ENCODE results near the gene DLG5. TPM values are rescaled to one million over a fixed set of nuclear protein-coding genes. Genes with fewer than 3 reads are reported as not detected.

The DLG5 gene
- total and polyA plus RNA-seq, 5 donors, result 6.6 to 14.3 (median 11.9) TPM

GRCh38 chr10:77863446-77863845 is 63.1 kb downstream of the DLG5 start:
- Histone ChIP-seq H3K4me1 (ENCODE audit: control insufficient read depth, insufficient read depth, low read length) (peaks cover 9% of the 10 kb centered on the region), H3K27me3 (ENCODE audit: control insufficient read depth, insufficient read depth) (no peaks in the 10 kb centered on the region), H3K9me3 (ENCODE audit: control insufficient read depth, low read length) (no peaks in the 10 kb centered on the region), H3K27ac (ENCODE audit: low read length) (no peak overlapping the region), H3K4me3 (ENCODE audit: low read length) (no peak overlapping the region)
- WGBS, result 52% methylated on average over 1 of the region's 1 CpG
- ATAC-seq, result no peak
- DNase-seq, result no peak
- intact Hi-C loops (cut with DNase I), result no loop called here

DNA sequence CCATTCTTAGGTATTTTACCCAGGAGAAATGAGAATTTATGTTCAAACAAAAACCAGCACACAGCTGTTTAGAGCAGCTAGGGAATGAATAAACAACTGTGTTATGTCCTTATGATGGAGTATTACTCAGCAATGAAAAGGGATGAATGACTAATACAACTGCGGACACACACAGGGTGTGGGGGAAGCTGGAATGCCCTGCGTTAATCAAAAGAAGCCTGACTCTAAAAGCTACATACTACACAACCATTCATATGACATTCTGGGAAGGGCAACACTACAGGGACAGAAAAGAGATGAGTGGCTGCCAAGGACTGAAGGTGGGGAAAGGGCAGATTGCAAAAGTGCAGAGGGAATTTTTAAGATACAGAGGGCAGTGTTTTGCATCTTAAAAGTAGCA is 64.0 kb downstream of the DLG5 start:
- no peak overlapping the region for H3K4me3 ChIP-seq (ENCODE audit: low read length)
- no peak for ATAC-seq
- no peak overlapping the region for H3K27ac ChIP-seq (ENCODE audit: low read length)
- H3K4me1 ChIP-seq (ENCODE audit: control insufficient read depth, insufficient read depth, low read length), result peaks cover 9% of the 10 kb centered on the region
- intact Hi-C loops (cut with DNase I), result no loop called here
- no peak for DNase-seq
- no peaks in the 10 kb centered on the region for H3K9me3 ChIP-seq (ENCODE audit: control insufficient read depth, low read length)
- WGBS, result 96% methylated on average over 2 of the region's 2 CpGs
- no peaks in the 10 kb centered on the region for H3K27me3 ChIP-seq (ENCODE audit: control insufficient read depth, insufficient read depth)

DNA sequence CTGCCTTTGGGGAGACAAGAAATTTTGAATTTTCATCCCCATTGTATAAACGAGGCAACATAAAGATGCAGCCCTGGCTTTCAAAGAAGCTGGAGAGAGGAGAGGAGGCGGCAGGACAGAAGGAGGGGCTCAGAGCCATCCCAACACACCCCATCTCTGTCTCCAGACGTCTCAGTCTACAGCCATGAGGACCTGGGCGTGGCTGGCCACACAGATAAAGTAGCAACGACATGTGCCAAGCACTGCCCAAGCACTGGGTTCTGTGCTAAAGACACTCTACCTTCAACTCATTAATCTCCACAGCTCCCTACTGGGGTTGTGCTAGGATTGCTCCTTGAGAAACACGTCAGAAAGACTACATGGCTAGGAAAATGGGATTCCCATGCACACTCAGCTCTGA is 65.2 kb downstream of the DLG5 start:
- WGBS, result 72% methylated on average over 6 of the region's 6 CpGs
- Histone ChIP-seq H3K4me3 (ENCODE audit: low read length) (no peak overlapping the region), H3K4me1 (ENCODE audit: control insufficient read depth, insufficient read depth, low read length) (peaks cover 9% of the 10 kb centered on the region), H3K27ac (ENCODE audit: low read length) (no peak overlapping the region), H3K27me3 (ENCODE audit: control insufficient read depth, insufficient read depth) (no peaks in the 10 kb centered on the region), H3K9me3 (ENCODE audit: control insufficient read depth, low read length) (no peaks in the 10 kb centered on the region)
- ATAC-seq (no peak), DNase-seq (no peak)
- intact Hi-C loops (cut with DNase I), result no loop called here

GRCh38 chr10:77859865-77860282 is 66.7 kb downstream of the DLG5 start:
- DNase-seq (no peak), ATAC-seq (no peak)
- Histone ChIP-seq H3K4me3 (ENCODE audit: low read length) (no peak overlapping the region), H3K27me3 (ENCODE audit: control insufficient read depth, insufficient read depth) (no peaks in the 10 kb centered on the region), H3K4me1 (ENCODE audit: control insufficient read depth, insufficient read depth, low read length) (peaks cover 9% of the 10 kb centered on the region), H3K27ac (ENCODE audit: low read length) (no peak overlapping the region), H3K9me3 (ENCODE audit: control insufficient read depth, low read length) (no peaks in the 10 kb centered on the region)
- intact Hi-C loops (cut with DNase I), result no loop called here
- WGBS, result 87% methylated on average over 4 of the region's 4 CpGs

DNA sequence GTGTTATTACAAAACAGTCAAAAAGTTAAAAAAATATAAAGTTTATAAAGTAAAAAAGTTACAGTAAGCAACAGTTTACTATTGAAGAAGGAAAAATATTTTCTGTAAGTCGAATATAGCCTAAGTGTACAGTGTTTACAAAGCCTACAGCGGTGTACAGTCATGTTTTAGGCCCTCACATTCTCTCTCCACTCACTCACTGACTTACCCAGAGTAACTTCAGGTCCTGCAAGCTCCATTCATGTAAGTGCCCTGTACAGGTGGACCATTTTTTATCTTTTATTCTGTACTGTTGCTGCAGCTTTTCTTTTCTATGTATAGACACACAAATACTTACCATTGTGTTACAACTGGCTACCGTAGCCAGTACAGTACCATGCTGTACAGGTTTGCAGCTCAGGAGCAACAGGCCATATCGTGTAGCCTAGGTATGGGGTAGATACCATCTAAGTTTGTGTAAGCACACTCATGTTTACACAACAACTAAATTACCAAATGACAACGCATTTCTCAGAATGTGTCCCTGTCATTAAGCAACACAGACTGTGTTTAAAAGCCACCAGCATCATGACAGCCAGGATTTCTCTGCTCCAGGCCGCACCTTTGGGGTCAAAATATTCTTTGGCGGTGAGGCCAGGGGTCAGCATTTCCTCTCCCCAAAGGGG is 67.2 kb downstream of the DLG5 start:
- no peak for DNase-seq
- ATAC-seq, result no peak
- H3K4me1 ChIP-seq (ENCODE audit: control insufficient read depth, insufficient read depth, low read length), result peaks cover 9% of the 10 kb centered on the region
- no peak overlapping the region for H3K4me3 ChIP-seq (ENCODE audit: low read length)
- 88% methylated on average over 7 of the region's 7 CpGs for WGBS
- H3K27ac ChIP-seq (ENCODE audit: low read length), result no peak overlapping the region
- no peaks in the 10 kb centered on the region for H3K27me3 ChIP-seq (ENCODE audit: control insufficient read depth, insufficient read depth)
- no peaks in the 10 kb centered on the region for H3K9me3 ChIP-seq (ENCODE audit: control insufficient read depth, low read length)
- intact Hi-C loops (cut with DNase I), result no loop called here

DNA sequence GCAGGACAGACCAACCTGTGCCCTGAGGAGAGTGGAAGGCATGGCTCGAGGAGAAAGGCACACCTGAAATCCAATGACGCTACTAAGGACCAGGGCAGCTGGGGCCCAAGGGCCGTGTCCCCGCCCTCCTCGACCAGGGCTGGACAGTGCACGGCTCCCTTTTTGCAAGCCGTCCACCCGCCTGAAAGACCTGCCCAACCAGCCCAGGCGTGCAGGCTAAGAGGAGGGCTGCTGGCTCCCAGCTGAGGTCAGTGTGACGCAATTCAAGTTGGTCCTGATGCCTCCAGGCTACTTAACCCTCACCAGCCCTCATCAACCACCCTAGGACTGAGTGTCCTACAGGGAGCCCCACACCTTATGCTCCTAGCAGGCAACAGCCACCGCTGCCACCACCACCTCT is 69.3 kb downstream of the DLG5 start:
- DNase-seq (peak in 2 of 3 donors; percentile 57 to 65), ATAC-seq (peak; percentile 53 to 57)
- Histone ChIP-seq H3K9me3 (ENCODE audit: control insufficient read depth, low read length) (no peaks in the 10 kb centered on the region), H3K4me3 (ENCODE audit: low read length) (no peak overlapping the region), H3K4me1 (ENCODE audit: control insufficient read depth, insufficient read depth, low read length) (peaks cover 2% of the 10 kb centered on the region), H3K27ac (ENCODE audit: low read length) (no peak overlapping the region), H3K27me3 (ENCODE audit: control insufficient read depth, insufficient read depth) (no peaks in the 10 kb centered on the region)
- WGBS, result 77% methylated on average over 11 of the region's 11 CpGs
- intact Hi-C loops (cut with DNase I), result no loop called here

DNA sequence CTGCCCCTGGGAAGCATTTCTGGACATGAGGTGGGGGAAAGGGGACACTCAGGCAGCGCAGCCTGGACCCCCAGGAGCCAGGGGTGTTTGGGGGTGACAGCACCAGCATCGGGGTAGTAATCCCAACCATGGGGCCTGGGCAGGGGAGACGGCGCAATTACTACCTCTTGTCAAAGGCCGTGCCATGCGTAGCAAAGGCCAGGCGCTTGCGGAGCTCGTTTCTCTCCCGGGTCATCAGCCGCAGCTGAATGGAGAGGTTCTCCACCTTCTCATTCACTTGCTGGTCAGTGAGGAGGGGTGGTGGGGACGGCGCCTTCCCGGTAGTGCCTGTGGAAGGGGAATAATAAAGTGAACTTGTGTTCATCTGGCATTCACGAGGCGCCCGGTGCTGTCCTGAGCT is 70.0 kb downstream of the DLG5 start:
- ATAC-seq, result no peak
- Histone ChIP-seq H3K4me1 (ENCODE audit: control insufficient read depth, insufficient read depth, low read length) (peaks cover under 1% of the 10 kb centered on the region), H3K27ac (ENCODE audit: low read length) (no peak overlapping the region), H3K9me3 (ENCODE audit: control insufficient read depth, low read length) (no peaks in the 10 kb centered on the region), H3K4me3 (ENCODE audit: low read length) (no peak overlapping the region), H3K27me3 (ENCODE audit: control insufficient read depth, insufficient read depth) (no peaks in the 10 kb centered on the region)
- WGBS, result 95% methylated on average over 17 of the region's 17 CpGs
- DNase-seq, result no peak
- intact Hi-C loops (cut with DNase I), result no loop called here

DNA sequence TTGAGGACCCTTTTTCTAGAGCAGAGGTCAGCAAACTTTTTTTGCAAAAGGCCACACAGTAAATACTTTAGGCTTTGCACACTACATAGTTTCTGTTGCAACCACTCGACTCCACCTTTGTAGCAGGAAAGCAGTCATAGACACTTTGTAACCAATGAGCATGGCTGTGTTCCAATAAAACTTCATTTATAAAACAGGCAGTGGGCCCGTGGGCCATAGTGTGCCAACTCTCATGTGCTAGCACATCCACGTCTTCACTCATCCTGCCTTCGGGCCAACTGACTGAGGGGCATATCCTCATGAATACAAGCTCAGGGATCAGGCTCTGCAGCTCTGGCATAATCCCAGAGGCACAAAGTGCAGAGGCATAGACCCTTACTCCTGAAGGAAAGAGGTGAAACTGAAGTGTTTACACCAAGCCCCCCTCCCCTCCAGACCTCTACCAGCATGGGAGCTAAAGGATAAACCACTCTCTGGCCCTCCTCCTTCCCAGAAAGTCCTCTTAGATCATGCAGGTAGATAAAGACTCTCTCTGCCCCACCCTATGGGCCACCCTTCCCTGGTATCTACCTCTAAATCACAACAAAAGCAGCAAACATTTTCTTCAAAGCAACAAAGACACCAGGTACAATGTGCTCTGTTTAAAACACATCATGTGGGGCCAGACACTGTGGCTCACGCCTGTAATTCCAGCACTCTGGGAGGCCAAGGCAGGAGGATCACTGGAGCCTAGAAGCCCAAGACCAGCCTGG is 71.0 kb downstream of the DLG5 start:
- Histone ChIP-seq H3K9me3 (ENCODE audit: control insufficient read depth, low read length) (no peaks in the 10 kb centered on the region), H3K27ac (ENCODE audit: low read length) (no peak overlapping the region), H3K4me1 (ENCODE audit: control insufficient read depth, insufficient read depth, low read length) (no peaks in the 10 kb centered on the region), H3K4me3 (ENCODE audit: low read length) (no peak overlapping the region), H3K27me3 (ENCODE audit: control insufficient read depth, insufficient read depth) (no peaks in the 10 kb centered on the region)
- 79% methylated on average over 5 of the region's 5 CpGs for WGBS
- intact Hi-C loops (cut with DNase I), result no loop called here
- DNase-seq, result no peak
- ATAC-seq, result no peak

- 96% methylated on average over 6 of the region's 6 CpGs for WGBS
- Histone ChIP-seq H3K27me3 (ENCODE audit: control insufficient read depth, insufficient read depth) (no peaks in the 10 kb centered on the region), H3K4me1 (ENCODE audit: control insufficient read depth, insufficient read depth, low read length) (no peaks in the 10 kb centered on the region), H3K4me3 (ENCODE audit: low read length) (no peak overlapping the region), H3K27ac (ENCODE audit: low read length) (no peak overlapping the region), H3K9me3 (ENCODE audit: control insufficient read depth, low read length) (no peaks in the 10 kb centered on the region)
- ATAC-seq, result no peak
- DNase-seq, result no peak
- intact Hi-C loops (cut with DNase I), result loop anchor here in 1 of 4 donors (5.0 kb wide), 1 partner anchor 73 kb away; the partner anchor contains the start of gene DLG5
Observed at GRCh38 chr10:77854115-77854514, 72.4 kb downstream of the DLG5 start.

GRCh38 chr10:77853256-77853655 is 73.3 kb downstream of the DLG5 start:
- intact Hi-C loops (cut with DNase I), result loop anchor here in 1 of 4 donors (5.0 kb wide), 1 partner anchor 74 kb away; the partner anchor contains the start of gene DLG5
- no peaks in the 10 kb centered on the region for H3K9me3 ChIP-seq (ENCODE audit: control insufficient read depth, low read length)
- ATAC-seq (no peak), DNase-seq (no peak)
- no peaks in the 10 kb centered on the region for H3K27me3 ChIP-seq (ENCODE audit: control insufficient read depth, insufficient read depth)
- H3K4me1 ChIP-seq (ENCODE audit: control insufficient read depth, insufficient read depth, low read length), result no peaks in the 10 kb centered on the region
- WGBS, result 98% methylated on average over 16 of the region's 16 CpGs
- H3K27ac ChIP-seq (ENCODE audit: low read length), result no peak overlapping the region
- H3K4me3 ChIP-seq (ENCODE audit: low read length), result no peak overlapping the region

DNA sequence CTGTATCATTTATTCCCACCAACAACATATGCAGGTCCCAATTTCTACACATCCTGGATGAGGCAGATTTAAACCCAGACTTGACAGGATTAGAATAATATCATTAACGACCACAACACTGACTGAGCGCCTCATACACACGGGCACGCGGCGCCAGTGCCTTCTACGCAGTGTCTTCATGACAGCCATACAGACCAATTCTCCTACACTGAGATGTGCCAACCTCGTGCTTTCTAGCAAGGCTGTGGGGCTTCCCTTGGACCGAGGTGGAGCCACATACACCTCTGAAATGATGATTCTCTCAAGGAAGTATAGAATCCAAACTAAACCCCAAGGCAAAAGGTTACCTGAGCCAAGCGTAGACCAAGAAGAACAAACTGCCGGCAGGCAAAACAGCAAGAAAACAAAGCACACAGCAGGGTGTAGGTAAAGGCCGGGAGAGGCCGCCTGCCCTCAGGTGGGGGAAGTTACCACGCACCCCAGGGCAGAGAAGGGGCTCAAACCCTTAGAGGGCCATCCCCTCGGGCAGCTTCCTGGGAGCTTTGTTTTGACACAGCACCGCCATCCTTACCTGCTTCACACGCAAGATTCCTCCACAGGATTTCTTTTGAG is 75.8 kb downstream of the DLG5 start:
- Histone ChIP-seq H3K9me3 (ENCODE audit: control insufficient read depth, low read length) (no peaks in the 10 kb centered on the region), H3K4me1 (ENCODE audit: control insufficient read depth, insufficient read depth, low read length) (no peaks in the 10 kb centered on the region), H3K27me3 (ENCODE audit: control insufficient read depth, insufficient read depth) (no peaks in the 10 kb centered on the region), H3K27ac (ENCODE audit: low read length) (no peak overlapping the region), H3K4me3 (ENCODE audit: low read length) (no peak overlapping the region)
- DNase-seq (no peak), ATAC-seq (no peak)
- intact Hi-C loops (cut with DNase I), result loop anchor here in 1 of 4 donors (5.0 kb wide), 1 partner anchor 77 kb away; the partner anchor contains the start of gene DLG5
- WGBS, result 90% methylated on average over 17 of the region's 17 CpGs

All from right cardiac atrium (tissue), 5 donors.